ENCODE measurements around the gene FOXA1.

FOXA1 gene

DNA sequence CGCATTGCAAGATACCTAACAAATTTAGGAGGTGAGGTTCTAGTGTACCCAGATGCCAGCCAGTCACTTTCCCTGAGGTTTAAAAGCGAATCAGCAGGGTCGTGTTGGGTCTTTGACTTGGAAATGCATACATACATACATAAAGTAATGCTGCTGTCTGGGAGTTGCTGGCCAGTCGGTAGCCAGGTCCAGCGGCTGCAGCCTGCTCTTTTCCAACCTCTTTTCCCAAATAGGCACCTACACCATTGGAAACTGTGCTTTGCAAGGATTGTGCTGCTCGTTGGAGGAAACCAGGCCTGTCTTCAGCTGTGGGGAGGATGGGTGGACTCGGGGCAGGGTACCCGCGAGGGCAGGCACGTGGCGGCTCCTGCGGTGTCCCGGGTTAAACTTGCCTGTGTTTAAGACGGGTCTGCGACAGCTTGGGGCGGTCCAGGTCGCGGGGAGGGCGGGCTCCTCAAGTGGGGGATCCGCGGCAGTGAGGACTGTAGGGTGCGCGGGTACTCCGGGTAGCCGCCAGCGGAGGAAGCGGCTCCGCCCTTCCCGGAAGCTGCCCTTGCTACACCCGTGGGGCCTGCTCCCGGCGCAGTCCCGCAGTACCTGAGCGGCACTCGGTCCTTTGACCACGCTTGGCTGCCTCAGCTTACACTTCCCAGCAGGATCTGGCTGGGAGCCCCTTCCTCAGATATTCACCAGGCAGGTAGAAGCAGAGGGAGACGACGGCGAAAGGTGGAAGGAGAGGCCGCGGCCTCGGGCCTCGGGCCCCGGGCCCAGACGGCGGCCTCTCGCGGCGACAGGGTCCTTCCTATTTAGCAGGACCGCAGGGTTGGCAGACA, 3.1 kb upstream of the FOXA1 start:
- no peak for DNase-seq (ENCODE audit: low spot score)
- peak overlapping the region; percentile 57 for H3K4me3 ChIP-seq
- no peak for TF ChIP-seq CTCF (IDR thresholded peaks at IDR 0.05)
- no peak overlapping the region for H3K27ac ChIP-seq

- Histone ChIP-seq H3K4me3 (peak overlapping the region; percentile 57), H3K27ac (no peak overlapping the region)
- TF ChIP-seq CTCF (IDR thresholded peaks at IDR 0.05) = no peak
- no peak for DNase-seq (ENCODE audit: low spot score)
Observed at GRCh38 chr14:37597538-37597913, 2.5 kb upstream of the FOXA1 start.

DNA sequence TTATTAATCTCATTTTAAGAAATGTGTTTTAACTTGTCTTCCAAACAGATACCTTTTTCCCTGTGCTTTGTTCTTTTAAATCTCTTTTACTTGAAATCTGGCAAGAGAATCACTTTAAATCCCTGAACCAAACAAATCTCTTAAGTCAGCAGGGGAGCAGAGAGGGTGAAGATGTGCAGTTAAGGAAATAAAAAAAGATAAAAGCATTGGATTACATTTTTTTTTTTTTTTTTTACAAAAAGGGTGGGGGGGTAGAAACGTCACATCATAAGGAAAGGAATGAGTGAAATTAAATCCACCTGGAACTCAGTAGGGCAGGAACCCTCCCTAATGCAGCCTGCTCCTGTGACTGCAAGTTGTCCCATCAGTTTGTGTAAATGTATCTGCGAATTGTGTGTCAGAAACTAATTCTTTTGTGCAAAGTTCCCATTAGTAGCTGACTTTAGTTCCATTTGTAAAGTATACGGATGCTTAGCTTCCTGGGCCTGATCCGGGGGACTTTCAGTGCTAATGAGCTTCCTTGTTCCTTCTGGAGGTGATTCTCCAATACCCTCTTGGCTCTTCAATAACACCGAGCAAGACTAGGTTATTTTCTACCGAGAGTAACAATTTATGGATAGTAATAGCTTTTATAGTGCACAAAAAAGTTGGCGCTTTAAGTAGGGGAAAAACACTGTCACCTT, 1.9 kb upstream of the FOXA1 start:
- TF ChIP-seq CTCF (IDR thresholded peaks at IDR 0.05) = no peak
- Histone ChIP-seq H3K4me3 (no peak overlapping the region), H3K27ac (no peak overlapping the region)
- no peak for DNase-seq (ENCODE audit: low spot score)

GRCh38 chr14:37595809-37596621, 966 bp upstream of the FOXA1 start:
- Histone ChIP-seq H3K27ac (no peak overlapping the region), H3K4me3 (peak overlapping the region; percentile 69)
- TF ChIP-seq CTCF (IDR thresholded peaks at IDR 0.05) = no peak
- no peak for DNase-seq (ENCODE audit: low spot score)

- TF ChIP-seq CTCF (IDR thresholded peaks at IDR 0.05) = no peak
- DNase-seq (ENCODE audit: low spot score) = no peak
- Histone ChIP-seq H3K27ac (no peak overlapping the region), H3K4me3 (peak overlapping the region; percentile 69)
Observed at GRCh38 chr14:37594238-37594970, 645 bp downstream of the FOXA1 start.

DNA sequence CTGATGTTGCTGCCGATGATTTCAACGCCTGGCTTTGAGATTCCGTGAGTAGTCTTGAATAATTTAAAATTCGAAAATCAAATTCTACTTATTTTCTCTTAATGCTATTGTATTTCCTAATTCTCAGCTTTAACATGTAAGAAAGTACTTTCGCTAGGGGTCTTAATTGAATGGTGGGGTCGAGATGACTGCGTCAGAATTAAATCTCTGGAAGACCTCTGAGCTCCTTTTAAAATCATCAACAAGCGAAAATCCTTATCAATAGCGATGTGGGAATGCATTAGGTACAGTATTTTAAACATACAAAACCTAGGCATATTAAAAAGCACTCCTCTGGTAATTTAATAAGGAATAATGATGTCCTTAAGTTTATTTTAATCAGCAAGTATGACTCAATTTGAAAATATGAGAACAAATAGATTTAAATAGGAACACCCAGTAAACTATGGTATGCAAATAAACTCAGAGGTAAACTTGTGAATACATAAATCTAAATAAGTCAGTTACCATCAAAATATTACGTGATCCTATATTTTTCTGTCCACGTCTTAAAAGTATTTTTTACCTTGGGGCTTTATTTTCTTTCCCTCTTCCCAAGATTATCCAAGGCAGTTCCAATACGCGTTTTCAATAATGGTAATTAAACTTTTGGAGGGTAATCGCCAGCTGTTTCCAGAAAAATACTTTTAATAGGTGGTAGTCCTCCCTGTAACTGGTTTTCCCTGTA, 1.4 kb downstream of the FOXA1 start:
- Histone ChIP-seq H3K4me3 (peak overlapping the region; percentile 69), H3K27ac (no peak overlapping the region)
- TF ChIP-seq CTCF (IDR thresholded peaks at IDR 0.05) = peak; percentile 15
- no peak for DNase-seq (ENCODE audit: low spot score)
